Loucy (cell line): ENCODE measurements around the gene GLYR1.

Experiments used
- CTCF ChIP-seq: fragments of 200-600 bp; sonication (generic); conservative IDR thresholded peaks from 2 replicates; pipeline ENCODE4 v1.5.1; 2014; ENCODE audit warnings: mild to moderate bottlenecking, antibody characterized with exemption, low read length
- EZH2phosphoT487 ChIP-seq: fragments of 200-600 bp; IDR thresholded peaks from 2 replicates; pipeline ENCODE4 v1.6.1; 2018; ENCODE audit warnings: antibody characterized with exemption, mild to moderate bottlenecking, moderate library complexity, borderline replicate concordance

- TF ChIP-seq CTCF (no peak), EZH2phosphoT487 (no peak)
Measured at GRCh38 chr16:4894276-4895150, 47.4 kb upstream of the GLYR1 start.
